Urinary bladder (tissue), 4 donors: Measurements from ENCODE around the gene DNAH11. TPM values are rescaled to one million over a fixed set of nuclear protein-coding genes. Genes with fewer than 3 reads are reported as not detected.

Experiments
- DNase-seq: peaks from one replicate; pipeline ENCODE4 v3.0.0-alpha.2; 2015; ENCODE audit errors: extremely low spot score
- H3K27ac ChIP-seq: one replicate; pipeline ENCODE4 v1.5.1; 2013; ENCODE audit warnings: low read depth, mild to moderate bottlenecking, moderate library complexity
- H3K36me3 ChIP-seq: one replicate; pipeline ENCODE4 v1.6.1; 2013; ENCODE audit warnings: mild to moderate bottlenecking, moderate library complexity; ENCODE audit not compliant: insufficient read depth
- H3K4me1 ChIP-seq: one replicate; pipeline ENCODE4 v1.6.1; 2013; ENCODE audit warnings: mild to moderate bottlenecking, moderate library complexity; ENCODE audit not compliant: insufficient read depth
- H3K4me3 ChIP-seq: one replicate; pipeline ENCODE4 v1.5.1; 2013; ENCODE audit warnings: low read depth, low read length
- WGBS: extraction: QIAGEN DNeasy Blood & Tissue Kit; methylation state at CpG from one replicate; pipeline ENCODE4 v1.1.7; 2013; 5-methylcytosine and 5-hydroxymethylcytosine counted together
- polyA plus RNA-seq: library from polyadenylated mRNA; stranded (reverse); fragments of 200-250 nt; gene quantifications from one replicate; pipeline ENCODE4 v1.2.3, GENCODE V29; 2013
- total RNA-seq: library from RNA; depleted of rRNA; stranded (reverse); fragments of >200 nt; gene quantifications from one replicate; pipeline ENCODE4 v1.2.3, GENCODE V29; 2014
- donor health status: healthy with polysubstance abuse.
- donor health status: healthy.

Gene DNAH11
- total and polyA plus RNA-seq, 2 donors, result 0.14 to 0.32 TPM

- no peaks in the 10 kb centered on the region for H3K36me3 ChIP-seq
- DNase-seq, result no peak
- H3K4me1 ChIP-seq, result no peaks in the 10 kb centered on the region
- no peak overlapping the region for H3K27ac ChIP-seq
- H3K4me3 ChIP-seq, result no peak overlapping the region
- WGBS, result 67% methylated on average over 7 of the region's 7 CpGs
These were observed 29.8 kb downstream of the DNAH11 start for GRCh38 chr7:21572331-21573313.

DNA sequence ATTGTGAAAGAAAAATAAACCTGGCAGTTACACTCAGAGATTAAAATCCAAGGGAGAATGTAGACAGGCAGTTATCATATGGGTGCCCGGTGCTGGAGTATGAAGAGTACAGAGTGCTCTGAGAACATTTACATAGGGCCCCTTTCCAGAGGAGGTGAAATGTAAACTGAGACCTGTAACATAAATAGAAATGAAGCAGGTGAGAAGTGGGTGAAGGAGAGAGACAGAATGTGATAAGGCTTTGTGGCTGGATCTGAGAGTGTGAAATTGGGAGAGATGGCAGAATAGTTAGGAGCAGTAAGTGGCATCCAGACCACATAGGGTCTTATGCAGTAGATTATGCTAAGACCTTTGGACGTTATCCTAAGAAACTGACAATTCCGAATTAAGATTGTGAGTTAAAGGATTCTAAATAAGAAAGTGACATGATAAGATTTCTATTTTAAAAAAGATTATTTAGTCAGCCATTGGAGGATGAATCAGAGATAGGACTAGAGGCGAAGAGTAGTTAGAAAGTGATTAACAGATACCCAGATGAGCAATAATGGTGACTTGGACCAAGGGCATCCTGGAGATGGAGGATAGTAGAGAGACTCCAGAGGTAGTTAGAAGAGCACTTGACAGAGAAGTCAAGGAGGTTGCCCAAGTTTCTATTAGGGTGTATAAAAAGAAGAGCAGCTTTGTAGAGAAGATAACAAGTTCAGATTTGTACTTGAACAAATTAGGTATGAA is 36.7 kb downstream of the DNAH11 start:
- no peaks in the 10 kb centered on the region for H3K4me1 ChIP-seq
- no peaks in the 10 kb centered on the region for H3K36me3 ChIP-seq
- H3K27ac ChIP-seq, result no peak overlapping the region
- no peak overlapping the region for H3K4me3 ChIP-seq
- no peak for DNase-seq
- 77% methylated on average over 4 of the region's 4 CpGs for WGBS

DNA sequence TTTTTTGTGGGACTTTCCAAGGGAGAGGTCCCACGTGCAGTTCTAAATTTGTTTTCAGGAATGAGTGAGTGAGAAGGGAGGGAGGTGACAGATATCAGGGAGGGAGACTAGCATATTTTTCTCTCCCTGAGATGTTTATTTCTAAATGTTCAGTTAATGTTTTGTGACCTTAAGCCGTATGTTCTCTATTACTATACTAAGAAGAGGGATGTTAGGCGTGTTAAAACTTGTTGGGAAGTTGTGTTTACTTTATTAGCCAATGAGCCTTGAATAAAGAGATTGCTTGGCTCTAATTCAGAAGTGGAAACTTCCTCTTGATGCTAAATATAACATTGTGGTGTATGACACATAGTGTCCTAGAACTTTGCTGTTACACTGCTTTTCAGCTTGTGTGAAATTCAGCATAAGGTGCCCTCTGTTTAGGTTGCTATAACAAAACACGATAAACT is 37.3 kb downstream of the DNAH11 start:
- WGBS, result 39% methylated on average over 4 of the region's 4 CpGs
- H3K36me3 ChIP-seq, result no peaks in the 10 kb centered on the region

GRCh38 chr7:21585070-21585724 is 42.4 kb downstream of the DNAH11 start:
- Histone ChIP-seq H3K4me3 (no peak overlapping the region), H3K36me3 (no peaks in the 10 kb centered on the region), H3K4me1 (no peaks in the 10 kb centered on the region), H3K27ac (no peak overlapping the region)
- no peak for DNase-seq
- WGBS, result 92% methylated on average over 6 of the region's 6 CpGs

More for the DNA sequence above, 37.3 kb downstream of the DNAH11 start:
- DNase-seq, result no peak
- no peak overlapping the region for H3K27ac ChIP-seq
- no peak overlapping the region for H3K4me3 ChIP-seq
- no peaks in the 10 kb centered on the region for H3K4me1 ChIP-seq

DNA sequence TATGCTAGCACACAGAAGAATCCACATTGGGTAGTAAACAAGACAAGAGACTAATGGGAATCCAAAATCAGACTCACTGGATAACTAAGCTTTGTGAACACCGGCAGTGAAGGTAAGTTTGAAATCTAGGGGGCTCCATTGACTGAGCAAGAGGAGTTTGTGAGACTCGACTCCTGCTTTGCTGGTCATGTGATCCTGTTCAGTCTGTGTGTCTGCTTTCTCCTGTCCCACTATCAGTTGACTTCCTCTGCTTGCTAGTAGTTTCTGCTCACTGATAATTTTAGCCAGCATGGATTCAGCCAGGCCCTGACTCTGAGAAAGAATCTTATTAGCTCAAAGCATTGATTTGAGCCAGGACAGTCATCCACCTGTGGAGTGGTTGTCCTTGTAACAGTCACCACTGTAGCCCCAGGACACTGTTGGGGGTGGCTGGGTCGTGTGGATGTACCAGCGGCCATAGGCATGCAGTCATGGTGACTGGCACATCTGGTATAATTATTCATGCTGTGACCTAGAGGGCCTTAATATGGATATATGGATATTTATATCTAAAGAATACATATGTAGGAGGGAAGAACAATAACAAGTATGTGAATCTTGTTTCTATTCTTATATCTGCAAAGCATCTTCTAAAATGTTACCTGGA is 44.4 kb downstream of the DNAH11 start:
- 66% methylated on average over 4 of the region's 4 CpGs for WGBS
- no peak overlapping the region for H3K4me3 ChIP-seq
- no peak for DNase-seq

GRCh38 chr7:21596801-21597200 is 54.0 kb downstream of the DNAH11 start:
- 90% methylated on average over 4 of the region's 4 CpGs for WGBS
- no peak for DNase-seq
- Histone ChIP-seq H3K4me1 (no peaks in the 10 kb centered on the region), H3K4me3 (no peak overlapping the region), H3K36me3 (no peaks in the 10 kb centered on the region), H3K27ac (no peak overlapping the region)

More for the DNA sequence above, 44.4 kb downstream of the DNAH11 start:
- Histone ChIP-seq H3K36me3 (no peaks in the 10 kb centered on the region), H3K27ac (no peak overlapping the region), H3K4me1 (no peaks in the 10 kb centered on the region)

GRCh38 chr7:21603462-21603861 is 60.6 kb downstream of the DNAH11 start:
- H3K4me1 ChIP-seq, result no peaks in the 10 kb centered on the region
- no peak overlapping the region for H3K27ac ChIP-seq
- no peak overlapping the region for H3K4me3 ChIP-seq
- H3K36me3 ChIP-seq, result no peaks in the 10 kb centered on the region
- no peak for DNase-seq

- no peak overlapping the region for H3K4me3 ChIP-seq
- H3K36me3 ChIP-seq, result no peaks in the 10 kb centered on the region
- no peaks in the 10 kb centered on the region for H3K4me1 ChIP-seq
- WGBS, result 86% methylated on average over 5 of the region's 5 CpGs
- no peak for DNase-seq
- no peak overlapping the region for H3K27ac ChIP-seq
These were observed 61.3 kb downstream of the DNAH11 start for GRCh38 chr7:21603972-21604749.

- H3K4me1 ChIP-seq, result no peaks in the 10 kb centered on the region
- DNase-seq, result no peak
- H3K36me3 ChIP-seq, result no peaks in the 10 kb centered on the region
- no peak overlapping the region for H3K4me3 ChIP-seq
- 75% methylated on average over 3 of the region's 3 CpGs for WGBS
- no peak overlapping the region for H3K27ac ChIP-seq
These were observed 62.3 kb downstream of the DNAH11 start for GRCh38 chr7:21605008-21605585.

GRCh38 chr7:21608465-21608864 is 65.6 kb downstream of the DNAH11 start:
- Histone ChIP-seq H3K36me3 (no peaks in the 10 kb centered on the region), H3K4me3 (no peak overlapping the region), H3K4me1 (no peaks in the 10 kb centered on the region), H3K27ac (no peak overlapping the region)
- no peak for DNase-seq
- WGBS, result 72% methylated on average over 3 of the region's 3 CpGs

DNA sequence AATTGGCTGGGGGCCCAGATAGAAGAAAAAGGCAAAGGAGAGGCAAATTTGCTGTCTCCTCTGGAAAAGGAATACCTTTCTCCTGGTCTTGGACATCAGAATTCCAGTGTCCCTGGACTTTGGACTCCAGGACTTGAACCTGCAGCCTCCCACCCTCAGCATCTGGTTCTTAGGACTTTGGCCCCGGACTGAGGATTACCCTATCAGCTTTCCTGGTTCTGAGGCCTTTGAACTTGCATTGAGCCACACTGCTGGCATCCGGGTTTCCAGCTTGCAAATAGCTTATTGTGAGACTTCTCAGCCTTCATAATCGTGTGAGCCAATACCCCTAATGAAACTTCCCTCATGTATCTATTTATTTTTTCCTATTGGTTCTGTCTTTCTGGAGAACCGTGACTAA is 68.3 kb downstream of the DNAH11 start:
- 80% methylated on average over 4 of the region's 4 CpGs for WGBS
- Histone ChIP-seq H3K4me3 (no peak overlapping the region), H3K27ac (no peak overlapping the region), H3K36me3 (no peaks in the 10 kb centered on the region), H3K4me1 (no peaks in the 10 kb centered on the region)
- DNase-seq, result no peak

DNA sequence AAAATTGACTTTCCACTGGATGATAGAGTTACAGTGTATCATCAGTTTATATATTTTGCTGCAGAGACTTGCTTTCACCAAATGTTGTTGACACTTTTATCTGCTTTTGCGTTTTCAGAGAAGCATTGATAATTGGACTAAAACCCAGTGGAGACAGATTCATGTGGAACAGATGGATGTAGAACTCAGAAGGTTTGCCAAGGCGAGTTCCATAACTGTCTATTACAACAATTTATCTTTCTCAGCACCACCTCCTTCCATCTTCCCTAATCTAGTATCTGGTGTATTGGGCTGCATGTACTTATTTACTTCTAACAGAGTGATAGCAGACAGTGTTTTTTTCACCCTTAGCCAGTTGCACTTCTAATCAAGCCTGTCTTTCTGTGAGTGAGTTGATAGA is 73.3 kb downstream of the DNAH11 start:
- 19% methylated on average over 2 of the region's 2 CpGs for WGBS
- no peak overlapping the region for H3K4me3 ChIP-seq
- no peak for DNase-seq
- H3K27ac ChIP-seq, result no peak overlapping the region
- H3K4me1 ChIP-seq, result no peaks in the 10 kb centered on the region
- H3K36me3 ChIP-seq, result no peaks in the 10 kb centered on the region
